PC-9 (cell line): ENCODE measurements around the gene RAPGEF1.

Experiments used
- CTCF ChIP-seq: fragments of 200-600 bp; sonication (generic); conservative IDR thresholded peaks from 2 replicates; pipeline ENCODE4 v1.6.1; 2017; ENCODE audit warnings: mixed run types, antibody characterized with exemption, mild to moderate bottlenecking, moderate library complexity
- EZH2 ChIP-seq: fragments of 200-600 bp; sonication (generic); IDR thresholded peaks from 2 replicates; pipeline ENCODE4 v1.8.0; 2017; ENCODE audit warnings: antibody characterized with exemption, low read depth

- no peak for TF ChIP-seq EZH2
- no peak for TF ChIP-seq CTCF
These were observed 163.7 kb downstream of the RAPGEF1 start for GRCh38 chr9:131575946-131576853.
